HuH-7 (cell line): ENCODE results near the gene RBM17.
"Not testable (repeated sequence)": the region's sequence is repeated elsewhere in the genome, so short reads cannot be mapped to it uniquely, and the experiment has no call there.

ENCODE experiments used
- DNase-seq: peaks from one replicate; pipeline ENCODE4 v3.0.0; 2011; ENCODE audit warnings: low spot score

Gene RBM17

DNA sequence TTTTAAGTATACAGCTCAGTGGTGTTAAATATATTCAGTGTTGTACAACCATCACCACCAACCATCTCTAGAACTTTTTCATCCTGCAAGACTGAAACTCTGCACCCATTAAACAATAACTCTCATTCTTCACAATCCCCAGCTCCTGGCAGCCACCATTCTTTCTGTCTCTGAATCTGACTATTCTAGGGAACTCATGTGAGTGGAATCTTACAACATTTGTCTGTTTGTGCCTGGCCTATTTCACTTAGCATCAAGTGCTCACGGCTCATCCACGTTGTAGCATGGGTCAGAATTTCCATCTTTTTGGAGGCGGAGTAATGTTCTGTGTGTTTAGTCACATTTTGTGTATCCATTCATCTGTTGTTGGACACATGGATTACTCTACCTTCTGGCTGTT is 73.1 kb downstream of the RBM17 start:
- no peak for DNase-seq

DNA sequence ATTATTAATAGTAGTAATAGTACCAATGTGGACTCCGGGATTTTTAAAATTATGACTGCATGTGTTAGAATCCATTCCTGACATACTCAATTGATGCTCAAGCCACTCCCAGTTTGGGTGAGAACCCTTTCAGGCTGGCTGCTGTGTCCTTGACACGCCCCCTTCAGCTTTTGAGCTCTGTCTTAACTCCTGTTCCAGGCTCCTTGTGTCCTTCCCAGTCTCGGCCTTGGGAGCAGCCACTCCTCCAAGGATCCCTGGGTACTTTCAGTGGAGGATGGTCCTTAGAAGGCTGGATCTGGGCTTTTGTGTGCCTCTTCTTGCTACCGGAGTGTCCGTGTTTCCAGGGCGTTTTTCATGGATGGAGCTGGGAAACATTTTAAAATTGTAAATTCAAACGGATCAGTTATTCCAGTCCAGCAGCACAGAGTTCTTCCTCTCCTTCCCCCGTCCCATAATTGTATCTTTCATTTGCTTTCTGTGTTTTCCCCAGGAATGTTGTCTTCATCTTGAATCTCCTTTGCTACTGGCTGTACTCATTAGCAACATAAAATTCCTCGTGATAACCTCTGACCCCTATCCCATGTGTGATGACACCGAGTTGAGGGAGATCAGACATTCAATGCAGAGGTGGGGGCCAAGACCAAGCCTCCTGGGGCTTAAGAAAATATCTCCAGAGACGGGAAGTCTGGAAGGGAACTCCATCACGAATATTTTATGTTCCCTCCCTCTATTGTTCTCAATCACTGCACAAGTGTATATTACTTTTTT is 73.9 kb downstream of the RBM17 start:
- DNase-seq = no peak

DNA sequence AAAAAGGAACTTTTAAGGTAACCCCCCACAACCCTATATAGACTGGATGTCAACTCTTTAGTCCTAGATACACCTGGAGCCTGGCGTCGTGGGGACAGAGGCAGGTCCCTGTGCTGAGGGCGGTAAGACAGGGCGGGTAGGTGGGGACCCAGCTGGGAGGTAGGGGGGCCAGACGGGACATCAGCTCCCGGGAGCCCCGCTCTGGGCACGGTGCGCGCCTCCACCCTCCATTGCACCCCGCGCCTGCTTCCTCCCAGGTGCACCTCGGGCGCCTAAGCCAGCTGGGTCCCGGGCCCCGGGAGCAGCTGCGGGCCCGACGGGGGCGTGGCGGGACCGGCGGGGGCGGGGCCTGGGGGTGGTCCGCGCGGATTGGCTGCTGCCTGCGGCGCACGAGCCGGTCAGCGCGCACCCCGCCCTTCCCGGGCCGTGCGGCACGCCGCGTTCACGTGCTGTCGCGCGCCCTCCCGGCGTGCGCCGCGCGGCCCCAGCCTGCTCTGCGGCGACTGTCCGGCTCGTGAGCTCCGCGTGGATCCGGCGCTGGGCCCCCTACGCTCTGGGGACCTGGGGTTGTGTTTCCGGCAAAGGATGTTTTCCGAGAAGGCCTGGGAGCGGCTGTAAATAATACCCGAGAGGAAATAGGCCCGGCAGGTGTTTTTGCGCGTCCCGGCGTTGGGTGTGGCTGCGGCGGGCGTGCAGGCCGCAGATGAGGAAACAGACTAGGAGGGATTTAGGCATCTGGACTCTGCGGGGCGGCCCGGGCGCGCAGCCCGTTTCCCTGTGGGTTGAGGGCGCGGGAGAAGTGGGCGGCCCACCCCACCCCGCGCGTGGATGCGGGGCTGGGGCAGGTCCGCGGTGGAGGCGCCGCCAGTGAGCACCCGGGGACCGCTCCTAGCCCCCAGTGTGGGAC is 74.8 kb downstream of the RBM17 start:
- no peak for DNase-seq

DNA sequence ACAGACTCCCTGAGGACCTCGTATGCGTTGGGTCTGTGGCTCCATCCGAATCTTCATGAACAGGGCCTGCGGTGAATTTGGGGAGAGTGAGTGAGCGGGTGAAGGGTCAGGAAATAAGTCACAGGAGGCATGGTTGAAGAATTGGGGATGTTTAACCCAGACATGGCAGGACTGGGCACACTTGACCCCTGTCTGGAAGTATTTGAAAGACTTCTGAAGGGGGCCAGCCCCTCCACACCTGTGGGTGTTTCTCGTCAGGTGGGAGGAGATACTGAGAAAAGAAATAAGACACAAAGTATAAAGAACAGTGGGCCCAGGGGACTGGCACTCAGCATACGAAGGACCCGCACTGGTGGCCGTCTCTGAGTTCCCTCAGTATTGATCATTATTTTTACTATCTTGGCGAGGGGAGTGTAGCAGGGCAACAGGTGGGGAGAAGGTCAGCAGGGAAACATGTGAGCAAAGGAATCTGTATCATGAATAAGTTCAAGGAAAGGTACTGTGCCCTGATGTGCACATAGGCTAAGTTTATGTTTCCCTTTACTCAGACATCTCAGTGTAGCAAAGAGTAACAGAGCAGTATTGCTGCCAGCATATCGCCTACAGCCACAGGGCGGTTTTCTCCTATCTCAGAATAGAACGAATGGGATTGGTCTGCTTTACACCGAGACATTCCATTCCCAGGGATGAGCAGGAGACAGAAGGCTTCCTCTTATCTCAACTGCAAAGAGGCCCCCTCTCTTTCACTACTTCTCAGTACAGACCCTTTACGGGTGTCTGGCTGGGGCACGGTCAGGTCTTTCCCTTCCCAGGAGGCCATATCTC is 75.6 kb downstream of the RBM17 start:
- no peak for DNase-seq

DNA sequence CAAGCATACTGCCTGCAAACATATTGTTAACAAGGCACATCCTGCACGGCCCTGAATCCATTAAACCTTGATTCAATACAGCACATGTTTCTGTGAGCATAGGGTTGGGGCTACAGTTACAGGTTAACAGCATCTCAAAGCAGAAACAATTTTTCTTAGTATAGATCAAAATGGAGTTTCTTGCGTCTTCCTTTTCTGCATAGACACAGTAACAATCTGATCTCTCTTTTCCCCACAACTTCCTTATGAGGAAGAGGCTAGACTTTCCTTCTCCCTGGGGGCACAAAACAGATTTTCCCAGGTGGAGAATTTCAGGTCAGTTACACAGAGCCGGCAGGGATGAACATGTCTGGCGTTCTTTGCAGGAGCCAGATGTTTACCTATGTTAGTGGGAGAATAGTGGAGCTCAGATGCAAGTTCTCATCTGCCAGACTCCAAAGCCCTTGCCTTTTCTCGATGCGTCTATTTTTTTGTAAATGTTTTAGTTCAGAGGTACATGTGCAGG is 76.4 kb downstream of the RBM17 start:
- no peak for DNase-seq

DNA sequence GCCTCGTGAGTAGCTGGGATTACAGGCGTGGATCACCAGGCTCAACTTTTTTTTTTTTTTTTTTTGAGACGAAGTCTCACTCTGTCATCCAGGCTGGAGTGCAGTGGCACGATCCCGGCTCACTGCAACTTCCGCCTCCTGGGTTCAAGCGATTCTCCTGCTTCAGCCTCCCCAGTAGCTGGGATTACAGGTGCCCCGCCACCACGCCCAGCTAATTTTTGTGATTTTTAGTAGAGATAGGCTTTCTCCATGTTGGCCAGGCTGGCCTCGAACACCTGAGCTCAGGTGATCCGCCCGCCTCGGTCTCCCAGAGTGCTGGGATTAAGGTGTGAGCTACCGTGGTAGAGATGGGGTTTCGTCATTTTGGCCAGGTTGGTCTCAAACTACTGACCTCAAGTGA is 77.1 kb downstream of the RBM17 start:
- not testable (repeated sequence) for DNase-seq
